NCI-H460 (cell line): ENCODE data around the gene TMEM255B. TPM values are rescaled to one million over a fixed set of nuclear protein-coding genes. Genes with fewer than 3 reads are reported as not detected.

Experiments used
- DNase-seq: peaks from one replicate; pipeline ENCODE4 v3.0.0-alpha.2; 2016; ENCODE audit warnings: low read depth; ENCODE audit errors: extremely low read depth
- total RNA-seq: library from RNA; depleted of rRNA; stranded (reverse); fragments of >200 nt; shearing (Covaris generic); gene quantifications from 2 replicates; pipeline ENCODE4 v1.2.3, GENCODE V29; 2014

Gene TMEM255B
- total RNA-seq, 1 experiment from 2014 or later, result 0.02 TPM

GRCh38 chr13:113845055-113845454 lies 86.0 kb downstream of the TMEM255B start:
- no peak for DNase-seq

DNA sequence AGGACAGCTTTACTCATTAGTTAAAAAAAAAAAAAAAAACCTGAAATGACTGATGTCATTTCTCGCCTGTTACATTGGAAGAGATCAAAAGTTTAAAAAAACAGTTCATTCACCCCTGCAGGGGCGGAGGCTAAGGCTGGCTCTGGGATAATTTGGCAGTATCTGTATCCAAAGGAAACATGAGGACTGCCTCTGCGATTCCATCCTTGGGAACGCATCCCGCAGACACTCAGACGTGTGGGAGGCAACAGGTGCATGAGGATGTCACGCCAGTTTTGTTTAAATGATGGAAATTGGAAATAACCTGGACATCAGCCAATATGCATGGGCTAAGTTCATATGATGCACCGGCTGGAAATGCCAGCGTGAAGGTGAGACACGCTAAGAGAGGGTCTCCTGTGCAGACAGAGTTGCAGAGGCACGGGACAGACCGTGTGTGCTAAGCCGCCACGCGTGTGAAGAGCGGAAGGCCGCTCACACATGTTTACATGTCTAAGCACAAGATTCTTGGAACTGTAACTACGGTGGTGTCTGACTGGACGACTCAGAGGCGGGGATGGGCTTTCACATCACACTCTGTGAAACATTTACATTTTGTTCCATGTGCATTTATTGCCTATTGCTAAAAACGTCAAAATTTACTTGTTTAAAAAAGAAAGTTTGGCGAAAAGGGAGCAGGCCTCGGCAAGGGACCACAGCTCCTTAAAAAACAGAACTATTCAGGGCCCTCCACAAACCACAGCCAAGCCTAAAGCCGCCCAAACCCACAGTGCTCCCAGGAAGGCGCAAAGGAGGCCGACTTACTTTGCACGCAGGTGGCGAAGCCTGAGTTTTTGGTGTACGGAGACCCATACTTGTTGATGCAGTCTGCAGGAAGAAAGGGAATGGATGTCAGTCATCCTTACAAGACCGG lies 87.0 kb downstream of the TMEM255B start:
- DNase-seq, result no peak

DNA sequence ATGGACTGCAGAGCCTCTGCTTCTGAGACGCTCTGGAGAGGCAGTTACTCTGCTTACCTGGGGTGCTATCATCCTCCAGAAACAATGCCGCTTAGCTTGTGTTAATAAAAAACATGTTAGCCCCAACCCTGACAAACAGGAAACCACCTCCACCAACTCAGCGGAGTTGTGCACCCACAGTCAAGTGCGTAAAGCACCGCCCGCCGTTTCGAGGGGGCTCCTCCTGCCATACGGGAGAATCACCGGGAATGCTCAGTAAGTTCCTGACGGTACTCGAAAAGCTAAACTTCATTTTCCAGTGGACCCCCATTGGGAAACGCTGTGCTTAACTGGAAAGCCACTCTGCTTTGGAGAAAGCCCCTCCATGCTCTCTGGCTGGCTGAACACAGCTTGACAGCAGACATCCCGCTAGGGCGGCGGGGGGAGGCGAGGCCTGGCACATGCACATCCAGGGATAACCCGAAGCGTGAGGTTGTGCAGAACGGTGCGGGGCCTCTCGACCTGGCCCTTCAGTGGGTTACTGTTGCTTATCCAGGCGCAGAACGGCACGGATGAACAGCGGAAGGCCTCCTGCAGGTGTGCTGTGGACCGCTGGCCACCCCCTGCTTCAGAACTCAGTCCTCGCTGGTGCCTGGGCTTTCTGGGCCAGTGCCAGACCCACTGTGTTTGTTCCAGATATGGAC lies 87.8 kb downstream of the TMEM255B start:
- no peak for DNase-seq

DNA sequence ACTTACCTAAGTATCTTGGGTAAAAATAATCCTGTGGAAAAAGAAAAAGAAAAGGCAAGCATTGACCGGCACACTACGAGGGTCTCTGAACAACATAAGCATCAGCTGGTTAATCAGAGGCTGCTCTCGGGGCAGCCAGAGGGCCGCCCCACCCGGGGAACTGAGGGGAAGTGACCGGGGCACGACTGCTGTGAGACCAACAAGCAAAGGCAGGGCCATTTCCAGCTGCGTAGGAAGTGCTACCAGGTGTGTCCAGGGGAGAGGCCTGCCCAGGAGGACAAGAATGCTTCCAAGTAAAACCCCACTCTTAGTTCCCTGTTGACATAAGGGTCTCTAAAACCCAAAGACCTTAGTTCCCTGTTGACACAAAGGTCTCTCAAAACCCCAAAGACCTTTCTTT lies 89.0 kb downstream of the TMEM255B start:
- no peak for DNase-seq

DNA sequence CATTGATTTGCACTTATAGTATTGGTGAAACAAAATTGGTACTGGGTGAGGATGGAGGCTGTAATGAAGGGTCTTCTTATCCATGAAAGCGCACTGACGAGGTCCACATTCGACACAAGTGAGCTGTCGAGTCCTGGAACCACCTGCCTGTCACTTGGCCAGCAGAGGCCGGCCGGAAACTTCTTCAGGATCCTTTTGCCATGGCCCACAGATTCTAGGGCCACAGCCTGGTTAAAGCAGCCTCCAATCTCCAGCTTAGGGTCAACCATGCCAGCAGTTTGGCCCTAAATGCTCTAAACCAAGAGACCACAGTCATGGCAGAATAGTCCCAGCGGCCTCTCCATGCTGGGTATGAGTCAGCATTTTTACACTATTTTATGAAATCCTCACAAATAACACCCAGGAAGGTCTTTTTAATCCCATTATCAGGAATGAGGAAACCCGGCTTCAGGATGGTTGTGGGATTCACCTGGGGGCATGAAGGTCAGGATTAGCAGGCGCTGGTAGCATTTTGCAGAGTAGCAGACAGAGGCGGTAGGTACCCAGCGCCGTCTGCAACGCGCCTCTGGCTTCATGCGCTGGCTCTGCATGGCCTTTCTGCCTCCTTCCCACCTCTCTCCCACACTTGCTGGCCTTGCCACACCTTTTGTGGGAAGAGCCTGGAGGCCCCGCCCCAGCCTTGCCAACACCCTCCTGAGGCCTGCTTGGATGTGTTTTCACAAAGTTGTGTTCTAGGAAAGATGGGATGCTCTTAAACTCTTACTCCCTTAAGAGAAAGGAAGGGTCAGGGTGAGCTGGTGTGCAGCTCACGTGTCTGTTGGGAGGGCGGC lies 89.6 kb downstream of the TMEM255B start:
- no peak for DNase-seq

DNA sequence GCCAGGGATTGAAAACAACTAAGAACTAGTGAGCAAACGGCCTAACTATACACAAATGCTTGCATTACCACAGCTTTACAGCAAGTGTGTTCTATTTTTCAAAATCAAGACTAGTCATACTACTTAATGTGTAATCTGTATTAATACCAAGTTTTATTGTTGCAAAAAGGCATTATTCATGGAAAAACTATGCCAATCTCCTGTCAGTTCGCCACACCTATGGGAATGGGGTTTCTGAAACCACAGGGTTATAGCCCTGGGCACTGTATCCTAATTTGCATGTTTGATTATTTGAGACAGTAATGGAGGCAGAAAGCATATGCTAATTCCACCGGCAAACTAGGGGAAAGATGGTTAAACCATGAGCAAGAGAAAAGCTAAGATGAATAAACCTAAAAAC lies 90.5 kb downstream of the TMEM255B start:
- DNase-seq, result no peak

GRCh38 chr13:113849981-113850721 lies 91.1 kb downstream of the TMEM255B start:
- no peak for DNase-seq

DNA sequence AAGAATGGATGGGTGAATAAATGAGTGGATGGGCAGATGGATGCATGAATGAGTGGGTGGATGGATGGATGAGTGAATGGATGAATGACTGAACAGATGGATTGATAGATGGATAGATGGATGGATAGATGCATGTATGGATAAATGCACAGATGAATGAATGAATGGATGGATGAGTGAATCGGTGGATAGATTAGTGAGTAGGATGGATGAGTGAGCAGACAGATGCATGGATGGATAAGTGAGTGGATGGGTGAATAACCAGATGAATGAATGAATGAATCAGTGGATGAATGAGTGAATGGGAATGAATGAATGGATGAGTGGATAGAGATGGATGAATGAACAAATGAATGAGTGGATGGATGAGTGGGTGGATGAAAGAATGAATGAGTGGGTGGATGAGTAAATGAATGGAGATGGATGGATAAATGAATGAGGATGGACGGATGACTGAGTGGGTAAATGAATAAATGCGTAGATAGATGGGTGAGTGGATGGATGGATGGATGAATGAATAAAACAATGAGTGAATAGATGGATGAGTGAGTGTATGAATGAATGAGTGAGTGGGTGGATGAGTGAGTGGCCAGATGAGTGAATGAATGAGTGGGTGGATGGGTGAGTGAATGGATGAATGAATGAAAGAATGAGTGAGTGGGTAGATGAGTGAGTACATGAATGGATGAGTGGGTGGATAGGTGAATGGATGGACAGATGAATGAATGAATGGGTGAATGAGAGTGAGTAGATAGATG lies 91.9 kb downstream of the TMEM255B start:
- DNase-seq, result no peak

DNA sequence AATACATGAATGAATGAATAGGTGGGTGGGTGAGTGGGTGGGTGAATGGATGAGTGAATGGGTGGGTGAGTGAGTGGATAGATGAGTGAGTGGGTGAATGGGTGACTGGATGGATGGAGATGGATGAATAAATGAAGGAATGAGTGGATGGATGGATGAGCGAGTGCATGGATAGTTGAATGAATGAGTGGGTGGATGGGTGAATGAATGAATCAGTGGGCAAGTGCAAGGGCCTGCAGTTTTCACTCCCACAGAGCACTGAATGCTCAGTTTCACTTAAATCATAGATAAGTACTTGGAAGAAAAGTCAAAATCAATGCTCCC lies 92.4 kb downstream of the TMEM255B start:
- DNase-seq, result no peak

GRCh38 chr13:113851826-113852535 lies 93.0 kb downstream of the TMEM255B start:
- DNase-seq, result no peak

DNA sequence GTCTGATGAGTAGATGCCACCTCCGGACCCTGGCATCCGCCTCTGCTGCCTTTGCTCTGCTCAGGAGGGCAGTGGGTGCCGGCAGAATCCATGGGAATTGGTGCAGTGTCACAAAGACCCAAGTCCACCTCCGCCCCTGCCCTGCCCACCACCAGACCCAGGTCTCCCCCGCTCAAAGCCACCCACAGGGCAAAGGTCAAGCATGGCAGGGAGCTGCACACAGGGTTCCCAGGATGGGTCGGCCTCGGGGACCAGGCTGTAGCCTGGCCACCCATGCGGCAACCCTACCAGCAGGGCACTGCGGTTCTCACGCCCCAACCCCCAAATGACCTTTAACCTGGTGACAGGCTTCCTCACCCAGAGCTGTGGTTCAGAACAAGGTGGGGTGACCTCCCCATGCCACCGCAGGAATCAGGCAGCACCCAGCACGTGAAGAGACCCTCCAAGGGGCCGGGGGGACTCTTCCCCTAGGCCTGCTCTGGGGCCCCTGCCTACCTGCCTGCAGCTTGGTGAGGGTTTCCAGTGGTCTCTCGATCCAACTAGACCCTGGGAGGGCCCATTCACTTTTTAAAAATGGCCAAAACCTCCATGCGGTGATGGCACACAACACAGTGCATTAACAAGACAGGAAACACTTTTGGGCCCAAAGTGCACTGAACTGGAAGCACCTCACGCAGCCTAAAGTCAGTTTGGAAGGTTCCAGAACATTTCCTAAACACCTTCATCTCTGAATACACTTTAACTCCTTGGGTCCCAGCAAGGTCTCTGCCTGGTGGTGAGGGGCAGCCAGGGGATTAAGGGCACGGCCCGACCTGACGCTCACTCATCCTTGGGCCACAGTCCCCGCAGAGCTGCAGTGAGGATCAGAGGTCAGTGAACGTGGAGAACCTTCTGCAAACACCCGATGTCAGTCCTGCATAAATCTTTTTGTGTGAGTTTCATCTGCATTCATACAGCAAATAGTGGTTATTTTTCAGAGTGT lies 93.8 kb downstream of the TMEM255B start:
- DNase-seq, result no peak

GRCh38 chr13:113853518-113854237 lies 94.7 kb downstream of the TMEM255B start:
- no peak for DNase-seq

DNA sequence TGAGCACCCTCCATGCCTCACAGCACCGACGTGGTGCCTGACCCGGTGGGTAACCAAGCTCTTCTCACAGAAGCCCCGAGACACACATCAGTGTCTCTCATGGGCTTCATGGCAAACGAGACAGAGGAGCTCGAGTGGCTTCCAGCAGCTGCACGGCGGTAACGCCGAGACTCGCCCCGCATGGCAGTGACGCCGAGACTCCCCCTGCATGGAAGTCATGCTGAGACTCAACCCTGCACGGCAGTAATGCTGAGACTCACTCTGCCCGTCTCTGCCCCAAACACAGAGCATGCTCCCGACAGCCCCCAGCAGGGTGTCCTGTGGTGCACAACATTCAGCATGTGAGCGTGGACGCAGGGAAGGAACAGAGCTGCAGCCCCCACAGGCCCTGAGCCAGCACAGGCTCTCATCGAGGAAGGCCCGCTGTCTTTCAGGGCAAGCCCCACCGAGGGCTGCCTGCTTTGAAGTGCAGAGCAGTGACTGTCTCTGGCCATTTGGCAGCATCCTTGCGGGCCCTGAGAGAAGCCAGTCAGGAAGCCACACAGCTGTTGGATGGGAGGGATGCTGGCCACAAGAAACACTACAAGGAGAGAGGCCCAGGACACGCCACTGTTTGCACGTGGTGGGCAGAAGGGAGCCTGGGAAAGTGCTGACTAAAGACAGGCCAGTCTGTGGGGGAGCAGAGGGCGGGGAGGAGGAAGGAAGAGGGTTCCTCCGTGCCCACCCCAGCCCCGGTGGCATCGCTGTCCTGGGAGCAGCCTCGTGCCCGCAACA lies 95.4 kb downstream of the TMEM255B start:
- no peak for DNase-seq

- no peak for DNase-seq
These were observed 96.2 kb downstream of the TMEM255B start for GRCh38 chr13:113855012-113855921.

DNA sequence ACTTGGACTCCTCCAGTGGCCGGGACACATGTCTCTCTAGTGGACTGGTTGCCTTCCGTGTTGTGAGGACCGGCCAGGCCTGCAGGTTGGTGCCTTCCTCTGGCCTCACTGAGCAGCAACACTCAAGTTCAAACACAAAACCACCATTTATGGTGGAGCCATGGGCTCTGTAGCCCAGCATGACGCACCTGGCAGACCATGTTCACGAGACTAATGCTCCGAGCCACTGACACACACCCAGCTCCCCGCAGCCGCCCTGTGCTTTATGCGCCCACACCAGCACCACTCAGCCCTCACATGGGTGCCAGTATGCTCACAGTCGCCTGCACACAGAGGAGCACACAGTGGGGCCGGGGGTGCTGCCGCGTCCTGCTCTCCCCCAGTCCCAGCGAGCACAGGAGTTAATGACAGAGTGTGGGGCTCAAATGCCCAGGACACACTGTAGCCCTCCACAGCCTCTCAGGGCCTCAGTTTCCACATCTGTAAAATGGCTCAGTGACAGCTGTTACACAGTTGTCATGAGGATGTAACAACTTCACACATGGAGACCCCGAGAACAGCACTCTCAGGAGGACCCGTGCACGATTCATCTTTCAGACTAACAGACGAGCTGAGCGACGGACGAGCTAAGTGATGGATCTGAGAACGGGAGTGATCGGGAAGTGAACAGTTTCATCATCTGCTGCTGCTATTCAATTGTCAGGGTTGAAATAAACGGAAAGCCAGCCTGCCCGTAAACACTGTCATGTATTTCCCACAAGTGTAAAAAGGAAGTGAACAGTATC lies 97.1 kb downstream of the TMEM255B start:
- DNase-seq, result no peak
